ENCODE measurements around the gene NARS2.
"Not testable (repeated sequence)": the region's sequence is repeated elsewhere in the genome, so short reads cannot be mapped to it uniquely, and the experiment has no call there.

NARS2 gene, protein sequence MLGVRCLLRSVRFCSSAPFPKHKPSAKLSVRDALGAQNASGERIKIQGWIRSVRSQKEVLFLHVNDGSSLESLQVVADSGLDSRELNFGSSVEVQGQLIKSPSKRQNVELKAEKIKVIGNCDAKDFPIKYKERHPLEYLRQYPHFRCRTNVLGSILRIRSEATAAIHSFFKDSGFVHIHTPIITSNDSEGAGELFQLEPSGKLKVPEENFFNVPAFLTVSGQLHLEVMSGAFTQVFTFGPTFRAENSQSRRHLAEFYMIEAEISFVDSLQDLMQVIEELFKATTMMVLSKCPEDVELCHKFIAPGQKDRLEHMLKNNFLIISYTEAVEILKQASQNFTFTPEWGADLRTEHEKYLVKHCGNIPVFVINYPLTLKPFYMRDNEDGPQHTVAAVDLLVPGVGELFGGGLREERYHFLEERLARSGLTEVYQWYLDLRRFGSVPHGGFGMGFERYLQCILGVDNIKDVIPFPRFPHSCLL
- total RNA-seq: 3.8 to 20.1 (median 16.1) reads per million in 18 experiments

DNA sequence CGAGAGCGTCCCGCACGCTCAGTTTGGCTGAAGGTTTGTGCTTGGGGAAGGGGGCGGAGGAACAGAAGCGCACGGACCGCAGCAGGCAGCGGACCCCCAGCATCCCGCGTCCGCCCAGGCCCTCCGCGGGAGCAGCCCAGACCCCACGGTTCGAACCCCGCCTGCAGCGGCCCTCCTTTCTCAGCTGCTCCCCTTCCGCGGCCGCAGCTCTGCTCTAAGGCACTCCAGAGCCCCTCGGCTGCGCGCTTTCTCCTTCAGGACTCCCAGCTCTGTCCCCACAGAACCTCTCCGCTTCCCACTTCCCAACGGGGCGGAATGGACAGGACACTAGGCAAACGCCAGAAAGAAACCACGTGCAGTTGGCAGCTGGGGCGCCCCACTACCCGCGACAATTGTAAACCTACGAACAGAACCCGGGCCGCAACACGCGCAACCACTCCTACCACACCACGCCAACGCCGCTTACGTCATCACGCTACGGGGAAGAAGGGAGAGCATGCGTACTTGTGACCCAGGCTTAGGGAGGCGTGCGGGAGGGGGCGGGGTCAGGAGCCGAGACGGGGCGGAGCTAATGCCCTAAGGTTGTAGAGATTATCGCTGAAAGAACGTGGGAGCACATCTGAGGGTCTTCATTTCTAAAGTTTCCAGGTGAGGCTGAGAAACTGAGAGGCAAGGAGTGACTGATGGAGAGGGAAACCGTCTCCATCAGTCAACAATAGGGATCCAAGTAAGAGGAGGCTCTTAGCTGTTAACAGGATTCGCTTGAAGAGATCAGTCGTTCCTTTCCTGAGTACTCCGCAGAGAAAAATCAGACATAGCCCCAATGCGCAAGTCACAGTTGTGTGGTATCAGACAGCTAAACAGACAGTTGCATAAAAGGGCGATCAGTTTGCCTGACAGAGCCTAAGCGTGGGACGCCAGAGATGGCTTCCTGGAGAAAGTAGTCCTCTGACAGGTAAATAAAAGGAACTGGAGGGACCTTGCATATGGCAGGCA, at the start of gene NARS2:
Gene NARS2, minus strand, starts transcription at position 479 of the 996 bp plus-strand sequence. Its CDS starts 376 bp downstream, at position 103.
- DNase-seq: peak; percentile 98

- DNase-seq: no peak
Measured at GRCh38 chr11:78622666-78623065, 48.0 kb upstream of the NARS2 start.

GRCh38 chr11:78620159-78620558, 45.5 kb upstream of the NARS2 start:
- no peak for DNase-seq

- no peak for DNase-seq
Measured at GRCh38 chr11:78615724-78616123, 41.1 kb upstream of the NARS2 start.

DNA sequence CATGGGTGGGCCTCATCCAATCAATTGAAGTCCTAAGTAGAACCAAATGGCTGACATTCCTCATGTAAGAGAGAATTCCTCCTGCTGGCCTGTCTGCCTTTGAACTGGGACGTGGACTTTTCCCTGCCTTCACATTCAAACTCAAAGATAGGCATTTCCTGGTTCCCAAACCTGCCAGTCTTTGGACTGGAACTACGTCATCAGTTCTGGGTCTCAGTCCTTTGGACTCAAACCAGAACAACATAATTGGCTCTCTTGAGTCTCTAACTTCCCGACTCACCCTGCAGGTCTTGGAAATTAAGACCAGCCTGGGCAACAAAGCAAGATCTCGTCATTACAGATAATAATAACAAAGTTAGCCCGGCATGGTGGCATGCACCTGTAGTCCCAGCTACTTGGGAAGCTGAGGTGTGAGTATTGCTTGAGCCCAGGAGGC, 38.7 kb upstream of the NARS2 start:
- DNase-seq: no peak

DNA sequence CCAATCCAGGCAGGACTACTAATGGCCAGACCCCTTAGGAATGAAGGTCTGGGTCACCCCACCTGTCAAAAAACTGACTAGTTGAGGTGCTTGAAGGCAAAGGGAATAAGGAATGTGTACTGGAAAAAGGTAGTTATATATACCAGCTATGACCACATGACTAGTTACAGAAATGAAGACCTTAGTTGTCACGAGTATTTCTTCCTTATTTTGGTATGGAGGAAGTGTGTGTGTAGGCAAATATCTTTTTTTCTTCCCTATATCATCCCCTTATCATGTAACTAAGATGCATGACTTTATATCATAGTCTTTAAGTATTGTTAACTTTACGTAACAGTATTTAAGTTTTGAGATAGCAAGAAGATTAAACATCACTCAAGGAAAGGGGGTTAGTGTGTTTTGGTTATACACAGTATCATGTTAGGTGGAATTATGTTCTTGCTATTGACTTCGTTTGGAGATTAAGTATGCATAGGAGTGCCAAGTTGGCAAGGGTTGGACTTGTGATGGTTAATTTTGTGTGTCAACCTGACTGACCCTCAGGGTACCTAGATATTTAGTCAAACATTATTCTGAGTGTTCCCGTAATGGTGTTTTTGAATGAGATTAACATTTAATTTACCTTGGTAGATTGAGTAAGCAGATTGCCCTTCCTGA, 38.2 kb upstream of the NARS2 start:
- peak; percentile 12 to 51 for DNase-seq

- DNase-seq: not testable (repeated sequence)
Measured at GRCh38 chr11:78609321-78609720, 34.7 kb upstream of the NARS2 start.

DNA sequence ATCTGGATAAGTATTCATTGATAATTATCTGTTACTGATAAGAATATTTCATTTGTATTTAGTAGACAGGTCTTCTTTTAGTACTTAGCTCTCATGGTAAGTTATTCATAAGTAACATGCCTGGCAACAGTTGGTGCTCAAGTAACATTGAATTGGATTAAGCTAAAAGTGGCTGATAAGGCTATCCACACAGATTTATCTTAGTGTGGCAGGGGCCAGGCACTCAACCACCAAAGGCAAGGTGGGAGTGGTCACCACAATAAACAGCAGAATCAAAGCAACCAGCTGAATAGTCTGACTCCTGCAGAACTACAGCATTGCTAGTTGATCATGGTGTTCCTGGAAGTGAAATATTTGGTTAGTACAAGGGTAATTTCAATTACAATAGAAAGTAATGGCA, 33.0 kb upstream of the NARS2 start:
- no peak for DNase-seq

DNA sequence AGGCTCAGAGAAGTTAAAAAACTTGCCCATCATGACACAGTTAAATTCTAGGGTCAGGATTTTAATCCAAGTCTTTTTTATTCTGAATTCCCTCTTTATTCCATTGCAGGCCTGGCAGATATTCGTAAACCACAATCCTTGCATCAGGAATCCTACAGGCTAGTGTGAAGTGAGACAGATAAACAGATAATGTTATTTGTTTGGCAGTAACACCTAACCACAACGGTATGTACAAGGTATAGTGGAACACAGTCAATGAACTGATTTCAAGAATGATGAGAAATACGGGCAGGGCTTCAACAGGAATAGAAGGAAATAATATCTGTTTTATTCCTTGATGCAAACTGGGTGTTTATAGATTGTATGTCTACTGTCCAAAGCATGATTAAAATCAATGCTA, 32.0 kb upstream of the NARS2 start:
- DNase-seq: no peak

GRCh38 chr11:78605296-78605695, 30.6 kb upstream of the NARS2 start:
- DNase-seq: no peak

DNA sequence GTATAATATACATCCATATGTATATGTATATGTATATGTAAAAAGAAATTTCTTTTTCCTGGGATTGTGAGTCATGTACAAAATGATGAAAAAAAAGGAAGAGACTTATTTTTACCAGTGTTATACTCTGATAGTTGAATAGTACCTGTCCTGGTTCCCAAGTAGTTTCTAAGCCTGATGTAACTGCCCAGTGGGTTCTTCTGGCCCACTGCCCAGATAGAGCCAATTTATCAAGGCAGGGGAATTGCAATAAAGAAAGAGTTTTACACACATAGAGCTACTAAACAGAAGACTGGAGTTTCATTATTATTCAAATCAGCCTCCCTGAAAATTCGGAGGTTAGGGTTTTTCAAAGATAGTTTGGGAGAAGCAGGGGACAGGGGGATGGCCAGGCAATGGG, 29.1 kb upstream of the NARS2 start:
- DNase-seq: no peak

GRCh38 chr11:78602771-78603170, 28.1 kb upstream of the NARS2 start:
- DNase-seq: not testable (repeated sequence)

DNA sequence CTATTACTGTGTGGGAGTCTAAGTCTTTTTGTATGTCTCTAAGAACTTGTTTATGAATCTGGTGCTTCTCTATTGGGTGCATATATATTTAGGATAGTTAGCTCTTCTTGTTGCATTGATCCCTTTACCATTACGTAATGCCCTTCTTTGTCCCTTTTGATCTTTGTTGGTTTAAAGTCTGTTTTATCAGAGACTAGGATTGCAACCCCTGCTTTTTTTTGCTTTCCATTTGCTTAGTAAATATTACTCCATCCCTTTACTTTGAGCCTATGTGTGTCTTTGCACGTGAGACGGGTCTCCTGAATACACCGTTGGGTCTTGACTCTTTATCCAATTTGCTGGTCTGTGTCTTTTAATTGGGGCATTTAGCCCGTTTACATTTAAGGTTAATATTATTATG, 26.4 kb upstream of the NARS2 start:
- not testable (repeated sequence) for DNase-seq

DNA sequence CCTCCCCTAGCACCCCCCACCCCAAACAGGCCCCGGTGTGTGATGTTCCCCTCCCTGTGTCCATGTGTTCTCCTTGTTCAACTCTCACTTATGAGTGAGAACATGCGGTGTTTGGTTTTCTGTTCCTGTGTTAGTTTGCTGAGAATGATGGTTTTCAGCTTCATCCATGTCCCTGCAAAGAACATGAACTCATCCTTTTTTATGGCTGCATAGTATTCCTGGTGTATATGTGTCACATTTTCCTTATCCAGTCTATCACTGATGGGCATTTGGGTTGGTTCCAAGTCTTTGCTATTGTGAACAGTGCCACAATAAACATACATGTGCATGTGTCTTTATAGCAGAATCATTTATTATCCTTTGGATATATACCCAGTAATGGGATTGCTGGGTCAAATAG, 22.9 kb upstream of the NARS2 start:
- DNase-seq: not testable (repeated sequence)

- DNase-seq: no peak
Measured at GRCh38 chr11:78595436-78596130, 20.9 kb upstream of the NARS2 start.

- DNase-seq: no peak
Measured at GRCh38 chr11:78594814-78595213, 20.1 kb upstream of the NARS2 start.

DNA sequence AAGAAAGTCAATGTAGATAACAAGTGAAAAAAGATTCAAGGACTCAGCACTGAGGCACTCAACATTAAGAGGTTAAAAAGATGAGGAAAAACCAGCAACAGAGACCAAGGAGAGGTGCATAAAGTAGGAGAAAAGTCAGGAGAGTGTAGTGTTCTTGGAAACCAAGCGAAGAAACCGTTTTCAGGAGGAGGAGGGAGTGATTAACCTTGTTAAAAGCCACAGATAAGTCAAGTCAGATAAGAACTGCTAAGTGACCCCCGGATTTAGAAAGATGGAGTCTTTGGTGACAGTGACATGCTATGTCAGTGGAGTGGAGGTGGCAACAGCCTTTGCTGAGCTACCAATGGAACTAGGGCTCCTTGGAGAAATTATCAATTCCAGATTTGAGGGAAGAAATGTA, 13.9 kb upstream of the NARS2 start:
- no peak for DNase-seq

- DNase-seq: no peak
Measured at GRCh38 chr11:78587446-78587845, 12.8 kb upstream of the NARS2 start.

GRCh38 chr11:78586452-78587046, 11.9 kb upstream of the NARS2 start:
- peak; percentile 34 to 62 for DNase-seq

DNA sequence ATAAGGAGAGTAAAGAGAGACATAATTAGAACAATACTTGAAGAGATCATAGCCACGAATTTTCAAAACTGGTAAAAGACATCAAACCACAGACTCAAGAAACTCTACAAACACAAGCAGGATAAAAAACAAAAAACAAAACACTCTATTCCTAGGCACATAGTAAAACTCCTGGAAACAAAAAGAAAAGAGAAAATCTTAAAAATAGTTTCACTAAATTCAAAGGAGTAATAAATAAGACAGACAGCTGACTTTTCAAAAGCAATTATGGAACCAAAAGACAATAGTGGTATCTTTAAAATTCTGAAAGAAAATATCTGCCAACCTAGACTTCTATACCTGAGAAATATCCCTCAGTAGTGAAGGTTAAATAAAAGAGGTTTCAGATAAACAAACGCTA, 9.2 kb upstream of the NARS2 start:
- no peak for DNase-seq

DNA sequence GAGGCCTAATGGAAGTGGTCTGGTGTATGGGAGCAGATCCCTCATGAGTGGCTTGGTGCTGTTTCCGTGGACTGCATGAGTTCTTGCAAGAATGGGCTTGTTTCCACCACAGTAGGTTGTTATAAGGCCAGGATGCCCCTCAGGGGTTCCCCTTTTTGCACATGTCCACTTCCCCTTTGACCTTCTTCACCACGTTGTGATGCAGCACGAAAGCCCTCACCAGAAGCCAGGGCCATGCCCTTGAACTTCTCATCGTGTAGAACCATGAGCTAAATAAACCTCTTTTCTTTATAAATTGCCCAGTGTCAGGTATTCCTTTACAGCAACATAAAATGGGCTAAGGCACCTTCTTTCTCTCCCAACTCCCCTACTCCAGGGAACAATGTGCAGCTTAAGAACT, 2.8 kb upstream of the NARS2 start:
- DNase-seq: peak; percentile 37 to 59

All from inflammatory macrophage (primary cell).